ENCODE data around the gene WDR82.

Gene WDR82

GRCh38 chr3:52211268-52211891 lies 67.1 kb downstream of the WDR82 start:
- no peak overlapping the region for H3K4me3 ChIP-seq (replicated peaks; ENCODE audit: low read depth, low read length)
- no peak for TF ChIP-seq CTCF (IDR thresholded peaks at IDR 0.05; ENCODE audit: low read length, missing control alignments)
- DNase-seq (ENCODE audit: low read depth) = no peak

DNA sequence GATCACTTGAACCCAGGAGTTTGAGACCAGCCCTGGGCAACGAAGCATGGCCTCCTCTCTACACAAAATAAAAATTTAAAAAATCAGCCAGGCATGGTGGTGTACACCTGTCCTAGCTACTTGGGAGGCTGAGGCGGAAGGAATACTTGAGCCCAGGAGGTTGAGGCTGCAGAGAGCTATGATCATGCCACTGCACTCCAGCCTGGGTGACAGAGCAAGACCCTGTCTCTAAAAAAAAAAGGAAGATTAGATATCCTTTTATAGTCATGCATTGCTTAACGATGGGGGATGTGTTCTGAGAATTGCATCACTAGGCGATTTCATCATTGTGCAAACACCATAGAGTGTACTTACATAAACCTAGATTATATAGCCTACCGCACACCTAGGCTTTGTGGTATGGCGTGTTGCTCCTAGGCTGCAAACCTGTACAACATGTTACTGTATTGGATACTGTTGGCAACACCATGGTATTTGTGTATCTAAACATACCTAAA lies 67.9 kb downstream of the WDR82 start:
- peak; percentile 87 for DNase-seq (ENCODE audit: low read depth)
- no peak for TF ChIP-seq CTCF (IDR thresholded peaks at IDR 0.05; ENCODE audit: low read length, missing control alignments)
- H3K4me3 ChIP-seq (replicated peaks; ENCODE audit: low read depth, low read length) = no peak overlapping the region

DNA sequence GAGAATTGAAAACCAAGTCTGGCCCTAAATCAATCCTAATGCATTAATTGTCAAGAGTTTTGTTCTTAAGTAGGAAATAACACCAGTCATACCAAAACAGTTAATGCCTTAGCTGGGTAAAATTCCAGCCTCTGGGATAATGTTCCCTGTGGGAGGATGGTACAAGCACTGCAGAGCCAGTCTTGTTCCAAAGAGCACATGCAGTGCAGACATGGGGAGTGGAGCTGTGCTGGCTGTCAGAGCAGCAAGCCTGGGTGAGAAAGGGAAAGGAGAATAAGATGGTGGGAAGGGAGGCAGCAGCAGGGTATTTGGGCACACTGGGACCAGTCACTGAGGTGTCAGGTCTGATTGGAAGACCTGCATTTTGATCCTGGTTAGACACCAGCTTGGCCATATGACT lies 68.4 kb downstream of the WDR82 start:
- TF ChIP-seq CTCF (IDR thresholded peaks at IDR 0.05; ENCODE audit: low read length, missing control alignments) = no peak
- no peak overlapping the region for H3K4me3 ChIP-seq (replicated peaks; ENCODE audit: low read depth, low read length)
- no peak for DNase-seq (ENCODE audit: low read depth)

DNA sequence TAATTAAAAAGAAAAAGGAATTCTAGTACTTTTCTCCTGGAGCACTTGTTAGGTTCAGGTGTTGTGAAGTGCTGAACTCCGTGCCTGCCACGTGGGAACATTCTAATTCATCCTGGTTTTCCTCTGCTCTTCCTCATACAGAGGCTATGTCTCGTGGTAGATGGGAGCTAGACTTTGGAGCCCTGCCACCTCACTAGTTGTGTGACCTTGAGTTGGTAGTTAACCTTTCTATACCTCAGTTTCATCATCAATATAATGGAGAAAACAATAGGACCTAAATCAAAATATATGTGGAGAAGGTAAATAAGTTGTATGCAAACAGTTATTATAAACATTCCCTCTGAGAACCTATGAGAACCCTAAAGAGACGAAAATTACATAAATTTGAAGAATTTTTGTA lies 69.9 kb downstream of the WDR82 start:
- DNase-seq (ENCODE audit: low read depth) = no peak
- no peak overlapping the region for H3K4me3 ChIP-seq (replicated peaks; ENCODE audit: low read depth, low read length)
- TF ChIP-seq CTCF (IDR thresholded peaks at IDR 0.05; ENCODE audit: low read length, missing control alignments) = no peak

- TF ChIP-seq CTCF (IDR thresholded peaks at IDR 0.05; ENCODE audit: low read length, missing control alignments) = no peak
- H3K4me3 ChIP-seq (replicated peaks; ENCODE audit: low read depth, low read length) = no peak overlapping the region
- DNase-seq (ENCODE audit: low read depth) = no peak
Measured at GRCh38 chr3:52205727-52206372, 72.6 kb downstream of the WDR82 start.

Data from fibroblast of pulmonary artery (primary cell).